Measurements from ENCODE around the gene INPP5D. TPM values are rescaled to one million over a fixed set of nuclear protein-coding genes. Genes with fewer than 3 reads are reported as not detected.

The INPP5D gene
- total RNA-seq, 1 donor from 2014 or later = 33.4 TPM

GRCh38 chr2:233147136-233147828, 87.1 kb downstream of the INPP5D start:
- no peak for TF ChIP-seq CTCF (IDR thresholded peaks at IDR 0.05)
- intact Hi-C loops (cut with DNase I) = no loop called here
- Histone ChIP-seq H3K9me3 (no peaks in the 10 kb centered on the region), H3K27me3 (no peaks in the 10 kb centered on the region), H3K27ac (no peak overlapping the region), H3K36me3 (no peaks in the 10 kb centered on the region), H3K4me3 (no peak overlapping the region), H3K4me1 (no peaks in the 10 kb centered on the region)
- no peak for DNase-seq (ENCODE audit: extremely low spot score in 2 of 2)

- H3K4me1 ChIP-seq = no peaks in the 10 kb centered on the region
- H3K36me3 ChIP-seq = no peaks in the 10 kb centered on the region
- no peak overlapping the region for H3K4me3 ChIP-seq
- H3K27ac ChIP-seq = no peak overlapping the region
- TF ChIP-seq POLR2A (IDR thresholded peaks at IDR 0.05) (no peak), POLR2AphosphoS5 (IDR thresholded peaks at IDR 0.05; ENCODE audit: insufficient read depth in 1 of 2, low read depth in 1 of 2) (no peak), CTCF (IDR thresholded peaks at IDR 0.05) (no peak)
- no peaks in the 10 kb centered on the region for H3K27me3 ChIP-seq
- no peak for DNase-seq (ENCODE audit: extremely low spot score in 2 of 2)
- intact Hi-C loops (cut with DNase I) = no loop called here
- H3K9me3 ChIP-seq = no peaks in the 10 kb centered on the region
Observed at GRCh38 chr2:233147829-233148167, 87.7 kb downstream of the INPP5D start.

- Histone ChIP-seq H3K27ac (no peak overlapping the region), H3K9me3 (no peaks in the 10 kb centered on the region), H3K36me3 (no peaks in the 10 kb centered on the region), H3K27me3 (no peaks in the 10 kb centered on the region), H3K4me1 (no peaks in the 10 kb centered on the region), H3K4me3 (no peak overlapping the region)
- TF ChIP-seq CTCF (IDR thresholded peaks at IDR 0.05) = no peak
- TF ChIP-seq POLR2AphosphoS5 (IDR thresholded peaks at IDR 0.05; ENCODE audit: insufficient read depth in 1 of 2, low read depth in 1 of 2) = no peak
- TF ChIP-seq POLR2A (IDR thresholded peaks at IDR 0.05) = no peak
- intact Hi-C loops (cut with DNase I) = no loop called here
- DNase-seq (ENCODE audit: extremely low spot score in 2 of 2) = no peak
Observed at GRCh38 chr2:233148354-233148753, 88.2 kb downstream of the INPP5D start.

GRCh38 chr2:233152541-233152940, 92.4 kb downstream of the INPP5D start:
- H3K27me3 ChIP-seq = no peaks in the 10 kb centered on the region
- no peak for TF ChIP-seq POLR2A (IDR thresholded peaks at IDR 0.05)
- no peak for TF ChIP-seq POLR2AphosphoS5 (IDR thresholded peaks at IDR 0.05; ENCODE audit: insufficient read depth in 1 of 2, low read depth in 1 of 2)
- no peak for TF ChIP-seq CTCF (IDR thresholded peaks at IDR 0.05)
- intact Hi-C loops (cut with DNase I) = no loop called here
- H3K27ac ChIP-seq = no peak overlapping the region
- H3K4me1 ChIP-seq = no peaks in the 10 kb centered on the region
- no peak overlapping the region for H3K4me3 ChIP-seq
- DNase-seq (ENCODE audit: extremely low spot score in 2 of 2) = no peak
- no peaks in the 10 kb centered on the region for H3K9me3 ChIP-seq
- H3K36me3 ChIP-seq = no peaks in the 10 kb centered on the region

- Histone ChIP-seq H3K9me3 (no peaks in the 10 kb centered on the region), H3K36me3 (no peaks in the 10 kb centered on the region), H3K4me1 (no peaks in the 10 kb centered on the region), H3K27ac (no peak overlapping the region), H3K27me3 (no peaks in the 10 kb centered on the region), H3K4me3 (no peak overlapping the region)
- DNase-seq (ENCODE audit: extremely low spot score in 2 of 2) = no peak
- TF ChIP-seq POLR2AphosphoS5 (IDR thresholded peaks at IDR 0.05; ENCODE audit: insufficient read depth in 1 of 2, low read depth in 1 of 2) = no peak
- no peak for TF ChIP-seq POLR2A (IDR thresholded peaks at IDR 0.05)
- no peak for TF ChIP-seq CTCF (IDR thresholded peaks at IDR 0.05)
- intact Hi-C loops (cut with DNase I) = no loop called here
Observed at GRCh38 chr2:233153146-233153798, 93.1 kb downstream of the INPP5D start.
